IMR-90 (cell line): ENCODE results near the gene TSSK2. TPM values are rescaled to one million over a fixed set of nuclear protein-coding genes. Genes with fewer than 3 reads are reported as not detected.

Experiments used
- ATAC-seq: fragments of 200-7000 bp; cut with Tn5 transposase; 2 replicates; pipeline ENCODE4 v1.9.1; 2020; ENCODE audit warnings: low read depth, mild to moderate bottlenecking, moderate library complexity
- BruUV-seq: library from RNA; stranded (reverse); fragments of 400-500 nt; replicated peaks from 2 replicates; lab custom pipeline; 2021; lab: Mats Ljungman, UMichigan
- CTCF ChIA-PET: fragments of 300-600 bp; formaldehyde crosslinking; extraction: SDS; loops from one replicate; lab custom pipeline; 2021; ENCODE audit warnings: antibody characterized with exemption; lab: Yijun Ruan, JAX
- POLR2A ChIA-PET: fragments of 300-600 bp; sonication (Branson Sonifier 250); formaldehyde crosslinking; loops from one replicate; lab custom pipeline; 2022; ENCODE audit warnings: antibody characterized with exemption; ENCODE audit not compliant: unreplicated experiment; lab: Charles Lee
- DNase-seq: peaks from one replicate; pipeline ENCODE4 v3.0.0; 2013
- H2AFZ ChIP-seq: replicated peaks from 2 replicates; pipeline ENCODE3; 2013; ENCODE audit warnings: low read length, mild to moderate bottlenecking; ENCODE audit not compliant: poor library complexity
- H2AK5ac ChIP-seq: 2 replicates; pipeline ENCODE4 v1.6.1; 2013; ENCODE audit warnings: low read depth, low read length, inconsistent platforms
- H2AK9ac ChIP-seq: replicated peaks from 2 replicates; pipeline ENCODE3; 2013; ENCODE audit warnings: mild to moderate bottlenecking, low read depth, low read length, moderate library complexity; ENCODE audit not compliant: poor library complexity
- H2BK120ac ChIP-seq: 2 replicates; pipeline ENCODE4 v1.6.1; 2013; ENCODE audit warnings: low read depth, low read length, inconsistent platforms
- H2BK15ac ChIP-seq: 3 replicates; pipeline ENCODE4 v1.6.1; 2013; ENCODE audit warnings: low read depth, low read length, inconsistent platforms
- H2BK20ac ChIP-seq: 2 replicates; pipeline ENCODE4 v1.6.1; 2013; ENCODE audit warnings: low read depth, mild to moderate bottlenecking, inconsistent platforms, low read length, moderate library complexity
- H2BK5ac ChIP-seq: 2 replicates; pipeline ENCODE4 v1.6.1; 2013; ENCODE audit warnings: mild to moderate bottlenecking, low read depth, low read length, inconsistent platforms; ENCODE audit not compliant: poor library complexity, severe bottlenecking
- H3K14ac ChIP-seq: replicated peaks from 2 replicates; pipeline ENCODE4 v1.6.1; 2013; ENCODE audit warnings: low read depth, low read length, inconsistent platforms
- H3K18ac ChIP-seq: 2 replicates; pipeline ENCODE4 v1.6.1; 2013; ENCODE audit warnings: low read depth, low read length, control low read depth
- H3K23ac ChIP-seq: 2 replicates; pipeline ENCODE4 v1.6.1; 2013; ENCODE audit warnings: low read depth, low read length, inconsistent platforms
- H3K27ac ChIP-seq: 2 replicates; pipeline ENCODE4 v1.5.1; 2013; ENCODE audit warnings: mild to moderate bottlenecking, control low read depth, low read length; ENCODE audit not compliant: insufficient read depth
- H3K27me3 ChIP-seq: 2 replicates; pipeline ENCODE4 v1.6.1; 2013; ENCODE audit warnings: low read length; ENCODE audit not compliant: control insufficient read depth, insufficient read depth
- H3K36me3 ChIP-seq: 2 replicates; pipeline ENCODE4 v1.6.1; 2013; ENCODE audit warnings: low read length, mixed read lengths; ENCODE audit not compliant: control insufficient read depth, insufficient read depth
- H3K4ac ChIP-seq: 2 replicates; pipeline ENCODE4 v1.6.1; 2013; ENCODE audit warnings: low read depth, low read length, inconsistent platforms
- H3K4me1 ChIP-seq: 2 replicates; pipeline ENCODE4 v1.6.1; 2013; ENCODE audit warnings: low read length, mixed read lengths; ENCODE audit not compliant: control insufficient read depth, insufficient read depth
- H3K4me2 ChIP-seq: 2 replicates; pipeline ENCODE4 v1.6.1; 2013; ENCODE audit warnings: low read depth, mild to moderate bottlenecking, control low read depth, low read length, moderate library complexity
- H3K4me3 ChIP-seq: 2 replicates; pipeline ENCODE4 v1.5.1; 2013; ENCODE audit warnings: low read depth, mild to moderate bottlenecking, control low read depth, low read length, moderate library complexity; ENCODE audit not compliant: insufficient read depth
- H3K56ac ChIP-seq: 2 replicates; pipeline ENCODE4 v1.6.1; 2013; ENCODE audit warnings: low read length, inconsistent platforms; ENCODE audit not compliant: insufficient read depth; ENCODE audit errors: extremely low read depth
- H3K79me1 ChIP-seq, 2 experiments: 2 replicates each; pipeline ENCODE4 v1.6.1; 2013; ENCODE audit warnings: low read length in 2 of 2, inconsistent platforms in 1 of 2, low read depth in 1 of 2
- H3K9ac ChIP-seq: 2 replicates; pipeline ENCODE4 v1.6.1; 2013; ENCODE audit warnings: low read depth, low read length, control low read depth
- H3K9me1 ChIP-seq: 2 replicates; pipeline ENCODE4 v1.6.1; 2013; ENCODE audit warnings: low read length, inconsistent platforms; ENCODE audit not compliant: insufficient read depth
- H3K9me3 ChIP-seq: 2 replicates; pipeline ENCODE4 v1.6.1; 2013; ENCODE audit warnings: low read length; ENCODE audit not compliant: control insufficient read depth, insufficient read depth
- H4K20me1 ChIP-seq: 2 replicates; pipeline ENCODE4 v1.6.1; 2013; ENCODE audit warnings: low read length, inconsistent platforms; ENCODE audit not compliant: insufficient read depth
- H4K5ac ChIP-seq: 2 replicates; pipeline ENCODE4 v1.6.1; 2013; ENCODE audit warnings: mild to moderate bottlenecking, low read depth, low read length, control low read depth
- H4K8ac ChIP-seq, 2 experiments: 2 replicates each; pipeline ENCODE4 v1.6.1; 2013; ENCODE audit warnings: low read depth in 2 of 2, low read length in 2 of 2, control low read depth in 1 of 2, inconsistent platforms in 1 of 2
- H4K91ac ChIP-seq: 2 replicates; pipeline ENCODE4 v1.6.1; 2013; ENCODE audit warnings: low read depth, low read length, inconsistent platforms; ENCODE audit not compliant: insufficient read depth
- BHLHE40 ChIP-seq: fragments of 150-350 bp; IDR thresholded peaks from 2 replicates; pipeline ENCODE4 v1.6.1; 2016; ENCODE audit warnings: mild to moderate bottlenecking, low read depth, low read length
- CHD1 ChIP-seq: IDR thresholded peaks from 2 replicates; pipeline ENCODE4 v1.6.1; 2012; ENCODE audit warnings: low read depth, low read length, improper control_type of control experiment
- FOS ChIP-seq: fragments of 150-350 bp; IDR thresholded peaks from 2 replicates; pipeline ENCODE4 v1.6.1; 2016; ENCODE audit warnings: low read depth, low read length
- MAFK ChIP-seq: IDR thresholded peaks from 2 replicates; pipeline ENCODE4 v1.6.1; 2012; ENCODE audit warnings: low read depth, low read length, improper control_type of control experiment
- MAZ ChIP-seq: IDR thresholded peaks from 2 replicates; pipeline ENCODE4 v1.6.1; 2012; ENCODE audit warnings: low read depth, mild to moderate bottlenecking, low read length, improper control_type of control experiment, moderate library complexity, borderline replicate concordance
- MXI1 ChIP-seq: IDR thresholded peaks from 2 replicates; pipeline ENCODE4 v1.6.1; 2012; ENCODE audit warnings: low read depth, mild to moderate bottlenecking, low read length, moderate library complexity, borderline replicate concordance
- NFE2L2 ChIP-seq: fragments of 150-350 bp; IDR thresholded peaks from 2 replicates; pipeline ENCODE4 v1.6.1; 2016; ENCODE audit warnings: low read depth, mild to moderate bottlenecking, low read length
- POLR2A ChIP-seq: IDR thresholded peaks from 2 replicates; pipeline ENCODE4 v1.6.1; 2012; ENCODE audit warnings: mild to moderate bottlenecking, low read depth, low read length
- RAD21 ChIP-seq: IDR thresholded peaks from 2 replicates; pipeline ENCODE4 v1.6.1; 2012; ENCODE audit warnings: low read length, improper control_type of control experiment
- RCOR1 ChIP-seq: IDR thresholded peaks from 2 replicates; pipeline ENCODE4 v1.6.1; 2012; ENCODE audit warnings: mild to moderate bottlenecking, low read length, improper control_type of control experiment; ENCODE audit not compliant: insufficient replicate concordance
- SMC3 ChIP-seq: fragments of 150-350 bp; IDR thresholded peaks from 2 replicates; pipeline ENCODE4 v1.6.1; 2016; ENCODE audit warnings: low read depth, mild to moderate bottlenecking, antibody characterized with exemption, low read length, moderate library complexity
- USF2 ChIP-seq: fragments of 150-350 bp; IDR thresholded peaks from 2 replicates; pipeline ENCODE4 v1.6.1; 2017; ENCODE audit warnings: mild to moderate bottlenecking, antibody characterized with exemption, low read length, low read depth
- WGBS, 2 experiments: methylation state at CpG; one replicate each; pipeline versions ENCODE4 v1.1.5 to v1.1.7; 2013; ENCODE audit warnings: missing lambda C conversion rate in 2 of 2; ENCODE audit not compliant: insufficient read length in 1 of 2; ENCODE audit errors: extremely low coverage in 2 of 2; 5-methylcytosine and 5-hydroxymethylcytosine counted together
- dilution Hi-C: fragments of 300-500 bp; cut with HindIII; formaldehyde crosslinking; loops from one replicate; pipeline ENCODE4 v1.14.3; 2018; ENCODE audit warnings: low sequenced_read_pairs; ENCODE audit not compliant: unreplicated experiment
- in situ Hi-C: fragments of 300-500 bp; cut with MboI; formaldehyde crosslinking; loops from 3 replicates; pipeline ENCODE4 v1.14.3; 2019; ENCODE audit warnings: low sequenced_read_pairs, inconsistent platforms, mixed read lengths
- intact Hi-C: fragments of 100-400 bp; cut with micrococcal nuclease; formaldehyde crosslinking; loops from 2 replicates; pipeline ENCODE4 v1.10.0; 2022
- polyA plus RNA-seq, 3 experiments: library from polyadenylated mRNA; depleted of rRNA; stranded (reverse); fragments of >200 nt; gene quantifications; 2 replicates each; pipeline ENCODE4 v1.2.3, GENCODE V29; 2012; ENCODE audit warnings: low replicate concordance in 1 of 3
- total RNA-seq: library from RNA; depleted of rRNA; stranded (reverse); fragments of >200 nt; gene quantifications from 2 replicates; pipeline ENCODE4 v1.2.3, GENCODE V29; 2012

The TSSK2 gene
- total and polyA plus RNA-seq, 2 of the 4 experiments (the other 2 are of a cell fraction) = not detected

- no peaks in the 10 kb centered on the region for H3K9me3 ChIP-seq
- ATAC-seq = no peak
- no peak overlapping the region for H2BK5ac ChIP-seq
- dilution Hi-C loops = no loop called here
- no peak overlapping the region for H4K91ac ChIP-seq
- H4K20me1 ChIP-seq = peaks cover 20% of the 10 kb centered on the region
- H3K14ac ChIP-seq = no peak overlapping the region
- intact Hi-C loops = no loop called here
- H2AFZ ChIP-seq = no peak overlapping the region
- H3K79me1 ChIP-seq = peaks cover 14 to 76% of the 10 kb centered on the region in 2 experiments
- no peak overlapping the region for H4K5ac ChIP-seq
- H3K27ac ChIP-seq = no peak overlapping the region
- TF ChIP-seq RAD21 (no peak), USF2 (no peak), POLR2A (no peak; the same call in 1 of the 2 replicates), MAFK (no peak), MXI1 (no peak), NFE2L2 (no peak), CHD1 (no peak), RCOR1 (no peak), MAZ (no peak), SMC3 (no peak), BHLHE40 (no peak), FOS (no peak)
- H3K4me1 ChIP-seq = peaks cover 32% of the 10 kb centered on the region
- no peak overlapping the region for H3K23ac ChIP-seq
- H2AK5ac ChIP-seq = peak overlapping the region; percentile 95
- peak overlapping the region; percentile 77 for H2AK9ac ChIP-seq
- H2BK120ac ChIP-seq = no peak overlapping the region
- ChIA-PET CTCF (interaction anchor here (0.6 to 1.2 kb wide), 2 partner anchors 17 to 29 kb away, joined by 3 read pairs; partner anchors contain the start of gene ESS2), POLR2A (no interaction called here)
- H3K4me2 ChIP-seq = peak overlapping the region; percentile 99
- WGBS, 2 experiments = 77% methylated on average over 6 of the region's 19 CpGs; no CpG with 5 or more reads in 1 of the 2 experiments
- no peak overlapping the region for H2BK20ac ChIP-seq
- peaks cover 15% of the 10 kb centered on the region for H3K27me3 ChIP-seq
- BruUV-seq = no TSS peak
- no peak overlapping the region for H4K8ac ChIP-seq
- no peak overlapping the region for H3K18ac ChIP-seq
- DNase-seq = no peak
- 0 out of 2 replicates have a peak overlapping the region, but pooled peaks have one; percentile 6 for H3K4ac ChIP-seq
- in situ Hi-C loops = no loop called here
- H3K9ac ChIP-seq = no peak overlapping the region
- H3K9me1 ChIP-seq = peaks cover 20% of the 10 kb centered on the region
- no peak overlapping the region for H3K56ac ChIP-seq
- peaks cover 8% of the 10 kb centered on the region for H3K36me3 ChIP-seq
- H3K4me3 ChIP-seq = no peak overlapping the region
- H2BK15ac ChIP-seq = no peak overlapping the region
Measured at GRCh38 chr22:19173047-19174035, 42.2 kb downstream of the TSSK2 start.
